Measurements from ENCODE around the gene RYR1. TPM values are rescaled to one million over a fixed set of nuclear protein-coding genes. Genes with fewer than 3 reads are reported as not detected.

The RYR1 gene
- total RNA-seq, 1 experiment from 2014 or later = 34.2 TPM

GRCh38 chr19:38583985-38584305, 150.5 kb downstream of the RYR1 start:
- in situ Hi-C loops (cut with HindIII; ENCODE audit: low pct_unique_long_range_greater_than_20kb, low sequenced_read_pairs) = loop anchor here (10.0 kb wide), 1 partner anchor 59 kb away; no protein-coding TSS in a partner anchor
- H3K9me3 ChIP-seq (ENCODE audit: control insufficient read depth, insufficient read depth, low read depth, low read length) = no peaks in the 10 kb centered on the region
- ATAC-seq (peak; percentile 25), DNase-seq (ENCODE audit: low read depth, low spot score) (no peak)
- BruUV-seq (replicated peaks) = no TSS peak
- no peaks in the 10 kb centered on the region for H3K36me3 ChIP-seq (ENCODE audit: control insufficient read depth, insufficient read depth, low read length)
- TF ChIP-seq POLR2AphosphoS5 (IDR thresholded peaks at IDR 0.05; ENCODE audit: low read depth, low read length) (no peak), REST (IDR thresholded peaks at IDR 0.05; ENCODE audit: insufficient read depth in 1 of 2, low read depth in 2 of 2, low read length in 1 of 2) (no peak), SIN3A (IDR thresholded peaks at IDR 0.05; ENCODE audit: borderline replicate concordance, insufficient read depth, low read depth, low read length) (no peak), TCF7L2 (IDR thresholded peaks at IDR 0.05; ENCODE audit: low read depth, low read length) (no peak), CTCF (IDR thresholded peaks at IDR 0.05) (no peak)
- intact Hi-C loops (cut with micrococcal nuclease; ENCODE audit: unreplicated experiment) = no loop called here
- no peaks in the 10 kb centered on the region for H3K4me1 ChIP-seq (ENCODE audit: control insufficient read depth, insufficient read depth, low read length)
- ChIA-PET POLR2A (interaction anchor here (0.5 to 0.6 kb wide), 3 partner anchors 27 to 1717 kb away, joined by 3 to 11 read pairs (median 4); no protein-coding TSS in a partner anchor), CTCF (no interaction called here)
- no peaks in the 10 kb centered on the region for H3K27me3 ChIP-seq (ENCODE audit: control insufficient read depth, insufficient read depth, low read length)
- H3K27ac ChIP-seq (ENCODE audit: low read length) = no peak overlapping the region
- H3K4me3 ChIP-seq (ENCODE audit: low read depth in 2 of 2, low read length in 2 of 2) = no peak overlapping the region

GRCh38 chr19:38587562-38587961, 154.1 kb downstream of the RYR1 start:
- ATAC-seq (no peak), DNase-seq (ENCODE audit: low read depth, low spot score) (no peak)
- Histone ChIP-seq H3K9me3 (ENCODE audit: control insufficient read depth, insufficient read depth, low read depth, low read length) (no peaks in the 10 kb centered on the region), H3K4me1 (ENCODE audit: control insufficient read depth, insufficient read depth, low read length) (no peaks in the 10 kb centered on the region), H3K27me3 (ENCODE audit: control insufficient read depth, insufficient read depth, low read length) (no peaks in the 10 kb centered on the region), H3K36me3 (ENCODE audit: control insufficient read depth, insufficient read depth, low read length) (no peaks in the 10 kb centered on the region), H3K27ac (ENCODE audit: low read length) (no peak overlapping the region), H3K4me3 (ENCODE audit: low read depth in 2 of 2, low read length in 2 of 2) (no peak overlapping the region)
- BruUV-seq (replicated peaks) = no TSS peak
- TF ChIP-seq TCF7L2 (IDR thresholded peaks at IDR 0.05; ENCODE audit: low read depth, low read length) (no peak), POLR2AphosphoS5 (IDR thresholded peaks at IDR 0.05; ENCODE audit: low read depth, low read length) (no peak)
- intact Hi-C loops (cut with micrococcal nuclease; ENCODE audit: unreplicated experiment) (no loop called here), in situ Hi-C loops (cut with HindIII; ENCODE audit: low pct_unique_long_range_greater_than_20kb, low sequenced_read_pairs) (loop anchor here (10.0 kb wide), 1 partner anchor 63 kb away; no protein-coding TSS in a partner anchor)
- ChIA-PET CTCF (interaction anchor here (0.6 to 1.5 kb wide), 2 partner anchors 31 to 584 kb away, joined by 4 to 10 read pairs; partner anchors contain the start of gene EIF3K), POLR2A (no interaction called here)

GRCh38 chr19:38588041-38588440, 154.6 kb downstream of the RYR1 start:
- POLR2A ChIA-PET = no interaction called here
- no peak for TF ChIP-seq CTCF (IDR thresholded peaks at IDR 0.05)
- TF ChIP-seq REST (IDR thresholded peaks at IDR 0.05; ENCODE audit: insufficient read depth in 1 of 2, low read depth in 2 of 2, low read length in 1 of 2) = no peak
- TF ChIP-seq POLR2AphosphoS5 (IDR thresholded peaks at IDR 0.05; ENCODE audit: low read depth, low read length) = no peak
- TF ChIP-seq TCF7L2 (IDR thresholded peaks at IDR 0.05; ENCODE audit: low read depth, low read length) = no peak
- TF ChIP-seq SIN3A (IDR thresholded peaks at IDR 0.05; ENCODE audit: borderline replicate concordance, insufficient read depth, low read depth, low read length) = no peak
- CTCF ChIA-PET = no interaction called here
- Histone ChIP-seq H3K4me1 (ENCODE audit: control insufficient read depth, insufficient read depth, low read length) (no peaks in the 10 kb centered on the region), H3K9me3 (ENCODE audit: control insufficient read depth, insufficient read depth, low read depth, low read length) (no peaks in the 10 kb centered on the region), H3K4me3 (ENCODE audit: low read depth in 2 of 2, low read length in 2 of 2) (no peak overlapping the region), H3K27ac (ENCODE audit: low read length) (no peak overlapping the region), H3K36me3 (ENCODE audit: control insufficient read depth, insufficient read depth, low read length) (no peaks in the 10 kb centered on the region), H3K27me3 (ENCODE audit: control insufficient read depth, insufficient read depth, low read length) (no peaks in the 10 kb centered on the region)
- DNase-seq (ENCODE audit: low read depth, low spot score) (no peak), ATAC-seq (no peak)
- in situ Hi-C loops (cut with HindIII; ENCODE audit: low pct_unique_long_range_greater_than_20kb, low sequenced_read_pairs) (loop anchor here (10.0 kb wide), 1 partner anchor 63 kb away; no protein-coding TSS in a partner anchor), intact Hi-C loops (cut with micrococcal nuclease; ENCODE audit: unreplicated experiment) (no loop called here)
- no TSS peak for BruUV-seq (replicated peaks)
